ENCODE results near the gene UBXN4. TPM values are rescaled to one million over a fixed set of nuclear protein-coding genes. Genes with fewer than 3 reads are reported as not detected.

Gene UBXN4
- total RNA-seq, 1 donor from 2014 or later = 153 TPM

Other genes starting within 250 kb of the UBXN4 start
- gene ZRANB3, start 210.6 kb upstream of the UBXN4 start, total RNA-seq (ENCODE audit: insufficient read depth, low replicate concordance) = 7.2 TPM
- 4.8 TPM for gene R3HDM1, start 210.4 kb upstream of the UBXN4 start, total RNA-seq (ENCODE audit: insufficient read depth, low replicate concordance)
- gene LCT, start 95.3 kb downstream of the UBXN4 start, total RNA-seq (ENCODE audit: insufficient read depth, low replicate concordance) = 1.7 TPM
- 11.8 TPM for gene MCM6, start 134.6 kb downstream of the UBXN4 start, total RNA-seq (ENCODE audit: insufficient read depth, low replicate concordance)
- gene DARS1, start 243.8 kb downstream of the UBXN4 start, total RNA-seq (ENCODE audit: insufficient read depth, low replicate concordance) = 113 TPM